GM12801 (cell line): ENCODE data around the gene ADAMTS2.

Source experiments
- TF ChIP-seq, protein P1 (sequence below): IDR thresholded peaks from one replicate; pipeline ENCODE4 v1.5.1; 2011; ENCODE audit warnings: control low read depth; ENCODE audit not compliant: insufficient read length; ENCODE audit errors: extremely low read depth

Gene ADAMTS2

DNA sequence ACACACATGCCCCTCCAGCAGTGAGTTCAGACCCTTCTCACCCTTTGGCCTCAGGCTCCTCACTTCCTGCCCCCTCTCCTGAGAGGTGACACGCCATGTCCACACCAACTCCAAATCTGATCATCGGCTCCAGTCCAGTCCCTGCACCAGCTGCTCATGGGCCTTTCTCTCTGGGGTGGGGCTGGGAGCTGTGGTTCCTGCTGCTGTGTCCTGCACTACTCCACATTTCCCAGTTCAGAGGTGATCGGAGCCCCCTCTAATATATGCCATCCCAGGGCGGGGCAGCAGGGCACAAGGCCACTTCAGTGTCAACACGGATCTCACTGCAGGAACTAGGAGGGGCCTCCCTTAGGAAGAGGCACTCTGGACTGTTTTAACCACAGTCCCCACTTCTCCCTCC, 91.5 kb downstream of the ADAMTS2 start:
- TF ChIP-seq, protein P1, sequence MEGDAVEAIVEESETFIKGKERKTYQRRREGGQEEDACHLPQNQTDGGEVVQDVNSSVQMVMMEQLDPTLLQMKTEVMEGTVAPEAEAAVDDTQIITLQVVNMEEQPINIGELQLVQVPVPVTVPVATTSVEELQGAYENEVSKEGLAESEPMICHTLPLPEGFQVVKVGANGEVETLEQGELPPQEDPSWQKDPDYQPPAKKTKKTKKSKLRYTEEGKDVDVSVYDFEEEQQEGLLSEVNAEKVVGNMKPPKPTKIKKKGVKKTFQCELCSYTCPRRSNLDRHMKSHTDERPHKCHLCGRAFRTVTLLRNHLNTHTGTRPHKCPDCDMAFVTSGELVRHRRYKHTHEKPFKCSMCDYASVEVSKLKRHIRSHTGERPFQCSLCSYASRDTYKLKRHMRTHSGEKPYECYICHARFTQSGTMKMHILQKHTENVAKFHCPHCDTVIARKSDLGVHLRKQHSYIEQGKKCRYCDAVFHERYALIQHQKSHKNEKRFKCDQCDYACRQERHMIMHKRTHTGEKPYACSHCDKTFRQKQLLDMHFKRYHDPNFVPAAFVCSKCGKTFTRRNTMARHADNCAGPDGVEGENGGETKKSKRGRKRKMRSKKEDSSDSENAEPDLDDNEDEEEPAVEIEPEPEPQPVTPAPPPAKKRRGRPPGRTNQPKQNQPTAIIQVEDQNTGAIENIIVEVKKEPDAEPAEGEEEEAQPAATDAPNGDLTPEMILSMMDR, result no peak

DNA sequence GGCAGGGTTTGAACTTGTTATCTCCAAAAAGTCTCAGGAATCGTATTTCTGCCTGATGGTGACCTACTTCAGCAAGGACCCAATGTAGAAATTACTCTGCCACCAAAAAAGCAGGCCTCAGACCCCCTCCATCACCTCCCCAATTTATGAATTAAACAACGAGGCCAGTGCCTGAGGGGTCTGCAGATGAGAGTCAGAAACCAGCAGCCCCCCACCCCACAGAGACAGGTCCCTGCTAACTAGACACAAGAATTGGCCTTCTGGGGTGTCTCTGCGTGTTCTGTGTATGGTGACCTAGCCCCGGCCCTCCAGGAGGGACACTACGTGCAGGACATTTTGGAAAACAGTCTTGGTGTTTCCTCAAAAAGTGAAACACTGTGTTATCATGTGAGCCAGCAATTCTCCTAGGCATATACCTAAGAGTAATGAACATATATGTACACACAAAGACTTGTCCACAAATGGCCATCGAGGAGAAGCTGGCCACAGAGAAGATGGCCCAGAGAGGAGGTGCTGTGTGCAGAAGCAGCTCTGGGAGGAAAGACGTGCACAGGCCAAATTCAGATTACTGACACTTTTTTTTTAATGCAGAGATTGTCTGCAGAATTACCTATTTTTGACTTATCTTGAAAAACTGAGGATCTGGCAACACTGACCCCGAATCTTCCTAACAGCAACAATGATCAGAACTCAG, 93.8 kb downstream of the ADAMTS2 start:
- TF ChIP-seq, protein P1, result no peak

DNA sequence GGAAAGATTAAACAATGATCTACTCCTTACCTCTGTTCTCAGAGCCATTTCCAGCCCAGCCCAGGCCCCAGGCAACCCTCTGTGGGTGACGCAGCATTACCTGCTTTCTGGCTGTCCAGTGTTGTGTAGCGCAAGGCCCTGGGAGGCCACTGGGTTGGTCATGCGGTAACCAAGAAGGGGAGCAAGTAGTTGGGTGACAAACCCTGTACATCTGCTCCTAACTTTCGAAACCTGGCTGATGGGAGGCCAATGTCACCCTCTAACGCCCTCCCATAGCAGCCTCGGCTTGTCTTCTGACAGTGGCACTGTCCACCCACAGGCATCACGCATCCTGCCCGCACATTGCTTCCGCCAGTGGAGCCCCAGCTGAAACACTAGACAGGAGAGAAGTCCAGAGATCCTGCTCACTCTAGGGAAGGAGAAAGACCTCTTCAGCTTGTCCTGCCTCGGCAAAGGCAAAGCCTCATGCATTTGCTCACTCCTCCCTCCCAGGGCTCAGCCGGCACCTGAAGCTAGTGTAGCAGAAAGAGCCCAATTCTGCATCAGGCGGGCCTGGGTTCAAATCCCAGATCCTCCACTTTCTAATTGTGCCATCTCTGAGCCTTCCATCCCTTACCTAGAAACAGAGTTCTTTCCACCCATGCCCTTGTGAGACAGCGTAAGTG, 94.6 kb downstream of the ADAMTS2 start:
- TF ChIP-seq, protein P1, result no peak

DNA sequence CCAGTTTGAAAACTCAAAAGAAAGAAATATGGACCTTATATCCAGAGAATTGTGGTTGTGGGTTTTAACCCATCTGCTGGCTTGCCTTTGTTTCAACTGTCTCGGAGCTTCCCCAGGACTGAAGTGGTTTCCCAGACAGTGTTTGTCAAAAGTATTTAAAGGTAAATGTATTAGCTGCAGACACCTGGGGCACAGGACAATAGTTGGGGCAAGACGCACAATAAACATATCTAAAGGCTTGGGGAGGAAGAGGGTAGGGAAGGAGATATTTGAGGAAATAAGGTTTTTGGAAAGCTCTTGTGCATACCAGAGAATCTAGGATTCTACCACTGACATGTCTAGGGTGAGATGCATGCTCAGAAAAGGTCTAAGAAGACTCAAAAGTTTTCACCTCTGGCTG, 99.0 kb downstream of the ADAMTS2 start:
- TF ChIP-seq, protein P1, result no peak

DNA sequence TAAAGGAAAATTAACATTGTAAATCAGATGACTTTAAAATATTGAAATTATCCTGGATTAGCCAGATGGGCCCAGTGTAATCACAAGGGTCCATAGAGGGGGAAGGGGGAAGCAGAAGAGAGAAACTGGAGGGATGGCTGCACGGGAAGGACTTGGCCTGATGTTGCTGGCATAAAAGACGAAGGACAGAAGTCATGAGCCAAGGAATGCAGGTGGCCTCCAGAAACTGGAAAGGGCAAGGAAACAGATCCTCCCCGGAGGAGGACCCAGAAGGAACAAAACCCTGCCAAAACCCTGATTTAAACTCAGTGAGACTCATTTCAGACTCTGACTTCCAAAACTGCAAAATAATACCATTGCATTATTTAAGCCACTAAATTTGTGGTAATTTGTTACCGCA, 100.2 kb downstream of the ADAMTS2 start:
- TF ChIP-seq, protein P1, result no peak

DNA sequence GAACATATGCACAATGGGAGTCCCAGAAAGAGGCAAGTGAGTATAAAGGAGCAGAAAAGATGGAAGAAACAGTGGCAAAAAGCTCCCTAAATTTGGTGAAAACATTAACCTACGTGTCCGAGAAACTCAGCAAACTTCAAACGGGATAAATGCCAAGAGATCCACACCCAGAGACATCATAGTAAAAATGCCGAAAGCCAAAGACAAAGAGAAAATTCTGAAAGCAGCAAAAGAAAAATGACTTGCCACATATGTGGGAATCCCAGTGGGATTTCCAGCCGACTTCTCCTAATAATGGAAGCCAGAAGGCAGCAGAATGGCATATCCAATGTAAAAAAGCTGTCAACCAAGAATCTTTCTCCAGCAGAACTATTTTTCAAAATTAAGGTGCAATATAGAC, 101.2 kb downstream of the ADAMTS2 start:
- TF ChIP-seq, protein P1, result no peak

DNA sequence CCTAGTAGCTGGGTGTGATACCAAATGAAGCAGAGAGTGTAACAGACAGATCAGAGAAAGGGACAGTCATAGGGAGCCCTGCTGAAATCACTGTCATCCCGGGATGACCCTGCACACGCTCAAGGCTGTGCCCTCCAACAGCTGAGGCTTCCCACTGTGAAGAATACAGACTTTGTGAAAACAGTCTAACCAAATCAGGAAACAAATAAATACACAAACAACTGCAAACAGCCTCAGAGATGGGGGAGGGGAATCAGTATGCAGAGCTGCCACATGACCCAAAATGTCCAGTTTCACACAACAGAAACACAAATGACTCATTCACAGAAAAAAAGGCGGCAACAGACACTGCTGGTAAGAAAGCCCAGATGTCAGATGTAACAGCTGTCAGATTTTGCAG, 101.9 kb downstream of the ADAMTS2 start:
- TF ChIP-seq, protein P1, result no peak
